ENCODE data around the gene TMBIM4. TPM values are rescaled to one million over a fixed set of nuclear protein-coding genes. Genes with fewer than 3 reads are reported as not detected.

TMBIM4 gene
- total RNA-seq, 1 donor from 2014 or later, result 91.3 TPM

GRCh38 chr12:66092559-66093269 lies 77.1 kb downstream of the TMBIM4 start:
- DNase-seq (ENCODE audit: low read depth in 2 of 2), result peak in 1 of 2 donors; percentile 42

GRCh38 chr12:66090157-66090556 lies 79.6 kb downstream of the TMBIM4 start:
- no peak for DNase-seq (ENCODE audit: low read depth in 2 of 2)

DNA sequence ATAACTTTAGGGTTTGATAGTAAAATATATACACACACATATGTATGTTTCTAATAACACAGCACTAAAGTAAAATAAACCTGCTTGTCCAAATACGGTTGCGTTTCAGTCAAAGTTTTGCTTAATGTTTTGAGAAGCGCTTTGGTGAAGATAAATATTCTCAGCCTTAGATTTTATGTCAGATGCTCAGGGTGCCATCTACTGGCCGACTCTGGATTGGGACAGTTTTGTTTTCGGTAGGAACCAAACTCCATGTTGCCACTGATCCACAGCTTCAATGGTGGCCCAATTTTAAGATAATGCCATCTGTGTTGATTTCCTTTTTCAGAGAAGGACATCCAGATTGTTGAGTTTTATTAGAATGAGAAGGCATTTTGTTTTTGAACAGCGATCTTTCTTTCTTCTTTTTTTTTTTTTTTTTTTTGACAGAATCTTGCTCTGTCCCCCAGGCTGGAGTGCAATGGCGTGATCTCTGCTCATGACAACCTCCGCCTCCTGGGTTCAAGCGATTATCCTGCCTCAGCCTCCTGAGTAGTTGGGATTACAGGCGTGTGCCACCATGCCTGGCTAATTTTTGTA lies 82.3 kb downstream of the TMBIM4 start:
- DNase-seq (ENCODE audit: low read depth in 2 of 2), result peak; percentile 78 to 81

GRCh38 chr12:66085998-66086397 lies 83.8 kb downstream of the TMBIM4 start:
- no peak for DNase-seq (ENCODE audit: low read depth in 2 of 2)

Other genes with a start within 250 kb of the TMBIM4 start
- 2.2 and 2.4 TPM in 2 replicates for gene LLPH, start 39.2 kb downstream of the TMBIM4 start, total RNA-seq
- gene IRAK3, start 19.2 kb upstream of the TMBIM4 start, total RNA-seq, result 8.5 and 17.3 TPM in 2 replicates
- 1.1 and 1.2 TPM in 2 replicates for gene HELB, start 132.5 kb upstream of the TMBIM4 start, total RNA-seq